ENCODE measurements around the gene CHMP6. TPM values are rescaled to one million over a fixed set of nuclear protein-coding genes. Genes with fewer than 3 reads are reported as not detected.

The CHMP6 gene
- total RNA-seq, 2 experiments from 2014 or later = 15.9 to 19.4 TPM

DNA sequence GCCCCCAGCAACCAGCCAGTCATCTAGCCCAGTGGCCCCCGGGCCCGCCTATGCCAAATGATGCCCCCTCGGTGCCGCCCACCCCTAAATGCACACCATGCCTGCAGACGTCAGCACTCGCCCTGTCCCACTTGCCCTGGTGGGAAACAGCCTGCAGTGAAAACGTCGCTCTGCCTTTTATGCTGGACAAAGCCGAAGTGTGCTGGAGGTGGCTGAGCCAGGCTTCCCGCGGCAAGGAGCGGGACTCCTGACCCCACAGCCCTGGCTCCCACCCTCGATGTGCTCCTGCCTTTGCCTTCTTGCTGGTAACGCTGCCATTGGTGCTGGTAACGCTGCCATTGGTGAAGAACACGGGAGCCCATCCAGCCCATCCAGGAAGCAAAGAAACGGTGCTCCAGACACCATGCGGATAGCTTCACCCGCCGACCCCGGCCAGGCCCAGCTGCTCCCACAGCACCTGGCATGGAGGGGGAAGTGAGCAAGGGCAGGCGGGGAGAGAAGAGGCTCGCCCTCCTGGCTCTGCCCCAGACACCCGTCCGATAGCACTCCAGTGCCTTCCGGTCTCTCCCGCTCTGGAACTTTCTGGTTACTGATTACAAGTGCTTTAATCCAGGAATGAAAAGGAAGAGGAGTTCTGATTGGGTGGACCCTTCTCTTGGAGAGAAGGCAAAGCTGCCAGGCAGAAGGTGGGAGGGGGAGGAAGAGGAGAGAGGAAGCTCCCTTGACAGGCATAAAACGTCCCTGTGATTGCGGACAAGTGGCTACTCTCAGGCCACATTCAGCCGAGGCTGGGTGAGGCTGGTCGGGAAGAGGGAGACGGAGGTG lies 39.3 kb downstream of the CHMP6 start:
- DNase-seq (no peak), ATAC-seq (no peak)
- ChIA-PET POLR2A (no interaction called here), CTCF (interaction anchor here (1.4 kb wide), 1 partner anchor 71 kb away, joined by 5 read pairs; no protein-coding TSS in a partner anchor)
- H3K4me1 Mint-ChIP-seq = peaks cover 16% of the 10 kb centered on the region
- H3K9me3 Mint-ChIP-seq (ENCODE audit: low read depth) = peaks cover 6% of the 10 kb centered on the region
- no peak overlapping the region for H3K4me3 Mint-ChIP-seq
- intact Hi-C loops (cut with DNase I, micrococcal nuclease) = loop anchor here in 1 of 2 experiments (10.0 kb wide), 1 partner anchor 944 kb away; the partner anchor contains the start of gene ASPSCR1
- H3K27ac Mint-ChIP-seq = no peak overlapping the region
- H3K27me3 Mint-ChIP-seq = peaks cover 21% of the 10 kb centered on the region
- H3K36me3 Mint-ChIP-seq (ENCODE audit: low read depth) = peaks cover 2% of the 10 kb centered on the region

DNA sequence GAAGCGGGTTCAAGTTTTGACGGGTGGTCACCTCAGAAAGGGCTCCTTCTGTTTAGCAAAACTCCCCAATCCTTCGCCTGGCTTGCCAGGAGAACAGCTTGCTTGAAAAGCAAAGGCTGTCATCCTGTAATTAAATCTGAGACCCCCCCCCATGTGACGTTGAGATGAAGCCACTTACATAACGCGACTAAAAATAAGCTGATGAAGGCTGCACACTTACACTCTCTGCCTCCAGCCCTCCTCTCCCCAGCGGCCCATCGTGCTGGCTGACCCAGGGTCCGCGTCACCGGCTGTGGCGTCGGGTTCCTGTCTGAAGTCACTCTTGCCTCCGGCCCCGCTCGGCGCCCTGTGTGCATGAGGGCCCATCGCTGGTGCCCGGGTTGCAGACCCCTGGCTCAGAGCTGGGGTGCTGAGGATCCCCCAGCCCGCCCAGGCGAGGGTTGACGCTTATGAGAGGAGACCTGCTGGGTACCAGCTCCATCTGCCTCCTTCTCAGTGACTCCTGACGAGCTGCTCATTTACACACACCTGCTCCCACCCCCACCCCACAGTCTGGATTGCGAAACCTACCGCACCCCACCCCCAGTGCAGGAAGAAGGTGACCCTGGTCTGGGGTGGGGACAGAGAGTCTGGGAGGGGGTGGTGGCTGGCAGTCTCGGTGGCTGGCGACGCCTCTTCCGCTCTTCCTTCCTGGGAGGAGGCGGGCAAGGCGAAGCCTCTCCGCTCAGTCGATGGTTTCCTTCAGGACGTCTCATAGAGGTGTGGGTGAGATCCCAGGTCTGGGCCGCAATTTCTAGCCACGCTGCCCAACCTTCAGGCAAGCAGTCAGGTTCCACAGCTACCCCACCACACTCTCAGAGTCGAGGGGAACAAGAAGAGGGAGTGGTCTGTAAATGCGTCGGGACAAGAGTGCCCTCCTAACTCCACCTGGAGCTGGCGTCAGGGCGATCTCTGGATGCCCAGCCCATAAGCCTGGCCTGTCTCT lies 40.2 kb downstream of the CHMP6 start:
- Mint-ChIP-seq H3K36me3 (ENCODE audit: low read depth) (peaks cover 1% of the 10 kb centered on the region), H3K4me3 (no peak overlapping the region), H3K9me3 (ENCODE audit: low read depth) (peaks cover 4% of the 10 kb centered on the region), H3K4me1 (peaks cover 22% of the 10 kb centered on the region), H3K27ac (no peak overlapping the region), H3K27me3 (peaks cover 24% of the 10 kb centered on the region)
- no peak for DNase-seq
- ATAC-seq = no peak
- intact Hi-C loops (cut with DNase I, micrococcal nuclease) = loop anchor here in 1 of 2 experiments (10.0 kb wide), 1 partner anchor 943 kb away; the partner anchor contains the start of gene ASPSCR1
- POLR2A ChIA-PET = no interaction called here
- CTCF ChIA-PET = interaction anchor here (1.4 to 2.2 kb wide), 3 partner anchors 8 to 70 kb away, joined by 3 to 7 read pairs (median 5); no protein-coding TSS in a partner anchor

DNA sequence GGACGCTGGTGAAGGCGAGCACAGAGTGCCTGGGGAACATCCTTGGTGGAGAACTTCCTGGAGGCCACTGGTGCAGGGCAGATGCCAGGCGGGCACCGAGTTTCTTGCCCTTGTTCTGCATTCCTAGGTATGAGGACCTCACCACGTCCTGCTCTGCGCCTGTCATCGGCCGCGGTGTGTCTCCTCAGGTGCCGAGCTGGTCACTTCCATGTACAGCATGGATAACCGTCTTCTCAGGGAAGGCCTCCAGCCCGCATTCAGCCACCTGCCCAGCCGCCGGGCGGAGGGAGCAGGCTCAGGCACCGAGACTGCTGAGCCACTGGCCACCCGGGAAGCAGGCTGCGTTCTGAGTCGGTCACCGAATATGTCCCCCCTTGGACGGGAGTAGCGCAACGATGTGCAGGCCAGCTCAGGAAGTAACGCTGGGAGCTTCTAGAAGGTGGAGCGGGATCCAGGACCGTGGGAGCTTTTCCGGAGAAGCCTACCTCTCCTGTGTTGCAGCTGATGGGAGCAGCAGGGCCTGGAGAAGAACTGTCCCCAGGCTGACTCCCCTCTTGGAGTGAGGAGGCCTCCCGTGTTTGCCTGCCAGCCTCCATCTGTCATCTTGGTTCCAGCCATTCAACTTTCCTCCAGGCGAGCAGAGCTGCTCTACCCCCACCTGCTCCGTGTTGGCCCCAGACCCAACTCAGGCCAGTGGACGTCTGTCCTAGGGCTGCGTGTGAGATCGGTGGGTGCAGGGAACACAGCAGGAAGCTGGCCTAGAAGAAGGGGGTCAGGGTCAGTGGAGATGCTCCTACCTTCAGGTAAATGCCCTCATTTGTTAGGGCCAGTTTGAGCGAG lies 41.2 kb downstream of the CHMP6 start:
- no peak overlapping the region for H3K27ac Mint-ChIP-seq
- POLR2A ChIA-PET = no interaction called here
- intact Hi-C loops (cut with DNase I, micrococcal nuclease) = loop anchor here in 1 of 2 experiments (10.0 kb wide), 1 partner anchor 942 kb away; the partner anchor contains the start of gene ASPSCR1
- no peak for ATAC-seq
- no peaks in the 10 kb centered on the region for H3K36me3 Mint-ChIP-seq (ENCODE audit: low read depth)
- CTCF ChIA-PET = interaction anchor here (0.5 to 2.2 kb wide), 6 partner anchors 9 to 867 kb away, joined by 3 to 7 read pairs (median 3); no protein-coding TSS in a partner anchor
- H3K9me3 Mint-ChIP-seq (ENCODE audit: low read depth) = no peaks in the 10 kb centered on the region
- peak overlapping the region; percentile 19 for H3K4me3 Mint-ChIP-seq
- no peak for DNase-seq
- H3K4me1 Mint-ChIP-seq = peaks cover 22% of the 10 kb centered on the region
- peaks cover 25% of the 10 kb centered on the region for H3K27me3 Mint-ChIP-seq

DNA sequence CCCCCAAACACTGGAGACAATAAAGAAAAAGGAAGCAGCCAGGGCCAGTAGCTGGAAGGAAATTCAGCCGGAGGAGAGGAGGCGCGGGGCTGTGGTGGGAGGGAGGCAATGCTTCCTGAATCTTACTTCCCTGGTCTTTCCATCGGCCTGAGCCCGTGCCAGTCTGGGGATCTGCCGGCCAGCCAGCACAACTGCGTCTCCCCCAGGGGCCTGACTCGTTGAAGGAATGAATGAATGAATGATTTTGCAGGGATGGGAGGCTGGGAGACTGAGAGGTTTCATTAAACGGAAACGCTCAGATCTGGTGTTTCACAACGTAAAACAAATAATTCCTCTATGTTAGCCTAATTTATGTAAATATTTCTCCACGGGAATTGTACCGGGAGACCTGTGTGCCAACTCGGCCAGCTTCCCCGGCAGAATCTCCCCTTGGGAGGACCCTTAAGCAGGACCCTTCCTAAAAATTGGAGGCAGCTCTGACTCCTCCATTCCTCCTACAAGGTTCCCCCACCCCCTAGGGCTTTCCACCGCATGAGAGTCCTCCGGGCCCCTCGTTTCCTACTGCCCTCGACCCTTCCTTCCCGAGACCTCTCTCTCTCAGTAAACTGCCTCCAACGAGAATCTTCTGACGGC lies 42.0 kb downstream of the CHMP6 start:
- ChIA-PET POLR2A (no interaction called here), CTCF (interaction anchor here (0.5 to 2.2 kb wide), 5 partner anchors 10 to 868 kb away, joined by 3 to 7 read pairs (median 3); no protein-coding TSS in a partner anchor)
- H3K36me3 Mint-ChIP-seq (ENCODE audit: low read depth) = no peaks in the 10 kb centered on the region
- peaks cover 20% of the 10 kb centered on the region for H3K4me1 Mint-ChIP-seq
- DNase-seq = no peak
- H3K27me3 Mint-ChIP-seq = peaks cover 23% of the 10 kb centered on the region
- H3K9me3 Mint-ChIP-seq (ENCODE audit: low read depth) = no peaks in the 10 kb centered on the region
- H3K4me3 Mint-ChIP-seq = peak overlapping the region; percentile 62
- intact Hi-C loops (cut with DNase I, micrococcal nuclease) = loop anchor here in 1 of 2 experiments (1.0 to 10.0 kb wide), 7 partner anchors 10 to 941 kb away; partner anchors contain the start of genes ASPSCR1, ENDOV, NDUFAF8 and TEPSIN
- peak overlapping the region; percentile 47 for H3K27ac Mint-ChIP-seq
- no peak for ATAC-seq

DNA sequence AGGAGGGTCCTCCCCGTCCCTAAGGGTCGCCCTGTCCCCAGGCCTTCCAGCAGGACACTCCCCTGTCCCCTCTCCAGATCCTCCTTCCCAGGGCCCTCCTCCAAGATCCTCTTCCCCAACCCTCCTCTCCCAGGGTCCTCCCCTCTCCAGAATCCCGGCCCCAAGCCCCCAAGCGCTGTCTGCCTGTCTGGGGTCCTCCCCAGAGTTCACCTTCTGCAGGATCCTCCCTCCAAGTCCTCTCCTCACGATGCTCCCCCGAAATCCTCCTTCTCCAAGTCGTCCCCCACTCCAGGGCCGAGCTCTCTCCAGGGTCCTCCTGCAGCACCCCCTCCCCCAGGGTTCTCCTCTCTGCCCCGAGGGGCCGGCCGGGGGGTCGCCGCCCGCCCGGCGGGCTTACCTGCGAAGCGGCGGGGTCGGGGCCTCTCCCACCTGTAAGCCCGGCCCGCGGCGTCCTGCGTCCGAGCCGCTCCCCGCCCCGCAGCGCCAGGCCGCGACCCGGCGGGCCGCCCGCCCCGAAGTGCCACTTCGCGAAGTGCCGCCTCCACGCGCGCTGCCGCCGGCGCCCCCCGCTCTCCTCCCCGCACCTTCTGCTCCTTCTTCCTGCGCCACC lies 42.6 kb downstream of the CHMP6 start:
- ChIA-PET CTCF (interaction anchor here (2.2 kb wide), 1 partner anchor 11 kb away, joined by 7 read pairs; no protein-coding TSS in a partner anchor), POLR2A (no interaction called here)
- Mint-ChIP-seq H3K4me3 (peak overlapping the region; percentile 62), H3K27ac (peak overlapping the region; percentile 47), H3K27me3 (peaks cover 19% of the 10 kb centered on the region), H3K36me3 (ENCODE audit: low read depth) (no peaks in the 10 kb centered on the region), H3K9me3 (ENCODE audit: low read depth) (no peaks in the 10 kb centered on the region), H3K4me1 (peaks cover 20% of the 10 kb centered on the region)
- DNase-seq = no peak
- intact Hi-C loops (cut with DNase I, micrococcal nuclease) = loop anchor here in 1 of 2 experiments (1.0 to 10.0 kb wide), 7 partner anchors 11 to 941 kb away; partner anchors contain the start of genes ASPSCR1, ENDOV, NDUFAF8 and TEPSIN
- no peak for ATAC-seq

DNA sequence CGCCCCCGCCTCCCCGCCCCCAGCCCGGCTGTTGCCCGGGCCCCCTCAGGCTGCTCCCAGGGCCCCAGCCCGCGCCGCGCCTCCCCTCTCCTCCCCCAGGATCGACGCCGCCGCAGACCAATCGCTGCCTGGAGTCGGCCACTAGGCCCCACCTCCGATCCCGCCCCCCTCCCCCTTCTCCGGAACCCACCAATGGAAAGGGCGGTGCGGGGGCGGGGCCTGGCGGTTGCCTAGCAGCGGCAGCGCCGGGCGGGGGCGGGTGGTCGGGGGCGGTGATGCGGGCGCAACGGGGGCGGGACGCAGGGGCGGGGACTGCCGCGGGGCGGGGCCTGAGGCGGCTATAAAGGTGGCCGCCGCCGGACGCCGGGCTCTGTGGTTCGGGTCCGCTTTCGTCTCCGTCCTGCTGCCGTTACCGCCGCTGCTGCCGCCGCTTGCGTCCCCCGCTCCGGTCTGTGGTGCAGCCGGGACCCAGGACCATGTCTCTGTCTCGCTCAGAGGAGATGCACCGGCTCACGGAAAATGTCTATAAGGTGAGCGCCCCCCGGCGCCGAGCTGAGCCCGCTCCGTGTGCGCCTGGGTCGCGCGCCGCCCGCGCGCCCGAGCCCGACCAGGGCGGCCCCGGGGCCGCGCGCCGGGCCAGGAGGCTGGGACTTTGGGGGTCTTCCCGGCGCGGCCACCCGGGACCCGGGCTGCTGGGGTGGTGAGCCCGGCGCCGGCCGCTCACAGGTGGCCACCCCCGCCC lies 43.3 kb downstream of the CHMP6 start, which contains the start of gene BAIAP2:
BAIAP2 (plus strand) TSS at position 373 of the 742 bp plus-strand sequence; CDS start at position 477, 104 bp downstream.
- ATAC-seq (peak; percentile 91), DNase-seq (peak; percentile 99)
- no peaks in the 10 kb centered on the region for H3K9me3 Mint-ChIP-seq (ENCODE audit: low read depth)
- no peaks in the 10 kb centered on the region for H3K36me3 Mint-ChIP-seq (ENCODE audit: low read depth)
- H3K4me3 Mint-ChIP-seq = peak within 1 kb of the TSS; percentile 72
- H3K4me1 Mint-ChIP-seq = peaks cover 20% of the 10 kb centered on the region
- peaks cover 19% of the 10 kb centered on the region for H3K27me3 Mint-ChIP-seq
- CTCF ChIA-PET = no interaction called here
- intact Hi-C loops (cut with DNase I, micrococcal nuclease) = loop anchor here in 1 of 2 experiments (1.0 to 10.0 kb wide), 10 partner anchors 12 to 940 kb away; partner anchors contain the start of genes ASPSCR1, ENDOV, NDUFAF8 and TEPSIN
- peak within 1 kb of the TSS; percentile 47 for H3K27ac Mint-ChIP-seq
- POLR2A ChIA-PET = interaction anchor here (0.6 kb wide), 1 partner anchor 204 kb away, joined by 3 read pairs; the partner anchor contains the start of genes NDUFAF8 and TEPSIN

DNA sequence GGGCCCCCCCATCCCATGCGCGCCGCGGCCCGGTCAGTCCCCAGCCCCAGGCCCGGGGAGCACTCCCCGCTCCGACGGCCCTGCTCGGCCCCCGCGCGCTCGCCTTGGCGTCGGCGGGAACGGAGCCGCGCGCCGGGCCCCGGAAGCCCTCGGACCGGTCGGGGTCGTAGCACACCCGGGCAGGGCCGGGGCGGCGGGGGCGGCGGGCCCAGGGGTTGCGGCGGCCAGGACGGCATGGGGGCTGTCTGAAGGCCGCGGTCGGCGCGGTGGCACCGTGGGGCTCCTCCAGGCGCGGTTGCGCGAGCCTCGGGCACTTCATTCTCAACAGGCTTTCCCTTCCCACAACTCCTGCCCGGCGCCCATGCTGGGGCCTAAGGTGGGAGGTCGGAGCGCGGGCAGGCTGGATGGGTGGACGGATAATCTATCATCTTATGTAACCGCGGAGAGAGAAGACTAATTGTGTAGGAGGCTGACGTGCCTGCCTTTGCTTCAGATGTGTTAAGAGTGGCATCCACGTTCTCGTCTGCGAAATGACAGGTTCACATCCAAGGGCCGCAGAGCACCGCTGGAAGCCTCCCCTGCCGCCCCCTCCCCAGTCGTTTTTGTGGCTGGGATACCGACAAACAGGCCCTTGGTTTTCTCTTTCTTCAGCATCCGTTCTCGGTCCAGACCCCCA lies 44.0 kb downstream of the CHMP6 start:
- ChIA-PET CTCF (no interaction called here), POLR2A (interaction anchor here (0.6 kb wide), 1 partner anchor 203 kb away, joined by 3 read pairs; the partner anchor contains the start of genes NDUFAF8 and TEPSIN)
- Mint-ChIP-seq H3K4me1 (peaks cover 20% of the 10 kb centered on the region), H3K27me3 (peaks cover 19% of the 10 kb centered on the region), H3K4me3 (peak overlapping the region; percentile 64), H3K27ac (no peak overlapping the region), H3K36me3 (ENCODE audit: low read depth) (no peaks in the 10 kb centered on the region), H3K9me3 (ENCODE audit: low read depth) (no peaks in the 10 kb centered on the region)
- ATAC-seq (no peak), DNase-seq (peak; percentile 36)
- intact Hi-C loops (cut with DNase I, micrococcal nuclease) = loop anchor here in 1 of 2 experiments (1.0 to 10.0 kb wide), 5 partner anchors 43 to 939 kb away; partner anchors contain the start of gene ASPSCR1

DNA sequence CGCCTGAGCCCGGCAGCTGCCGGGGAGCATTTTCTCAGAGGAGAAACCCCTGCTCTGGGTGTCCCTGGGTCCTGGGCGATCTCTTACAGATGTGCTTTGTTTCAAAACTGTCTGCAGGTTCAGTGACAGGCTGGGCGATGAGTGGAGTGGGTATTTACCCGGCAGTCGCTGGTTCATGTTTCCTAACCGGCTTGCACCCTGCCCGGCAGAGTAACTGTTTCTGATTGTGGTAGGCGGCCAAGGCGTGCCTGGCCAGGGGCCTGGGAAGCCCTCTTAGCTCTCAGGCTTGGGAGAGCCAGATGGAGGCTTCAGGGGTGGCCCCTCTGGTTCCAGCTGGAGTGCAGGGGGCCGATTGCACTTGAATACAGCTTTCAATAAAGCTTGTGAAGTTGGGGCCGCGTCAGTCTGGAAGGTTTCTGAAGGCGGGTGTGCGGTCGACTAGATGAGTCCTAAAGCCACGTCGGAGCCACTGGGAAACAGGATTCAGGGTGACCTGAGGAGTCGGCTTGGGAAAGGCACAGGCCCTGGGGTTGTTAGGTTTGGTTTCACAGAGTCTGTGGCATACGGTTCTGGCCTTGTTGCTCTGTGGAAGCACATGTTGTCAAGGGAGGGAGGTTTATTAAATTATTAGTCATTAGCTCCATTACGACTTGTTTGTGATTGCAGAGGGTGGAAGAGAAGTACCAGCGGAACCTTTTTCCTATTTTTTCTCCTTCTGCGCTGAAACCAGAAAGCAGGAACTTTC lies 44.7 kb downstream of the CHMP6 start:
- no peaks in the 10 kb centered on the region for H3K36me3 Mint-ChIP-seq (ENCODE audit: low read depth)
- H3K27me3 Mint-ChIP-seq = peaks cover 19% of the 10 kb centered on the region
- intact Hi-C loops (cut with DNase I, micrococcal nuclease) = loop anchor here in 1 of 2 experiments (10.0 kb wide), 1 partner anchor 938 kb away; the partner anchor contains the start of gene ASPSCR1
- no peak for DNase-seq
- ATAC-seq = no peak
- ChIA-PET POLR2A (no interaction called here), CTCF (interaction anchor here (0.5 to 1.9 kb wide), 2 partner anchors 13 to 1424 kb away, joined by 3 to 9 read pairs; no protein-coding TSS in a partner anchor)
- H3K9me3 Mint-ChIP-seq (ENCODE audit: low read depth) = no peaks in the 10 kb centered on the region
- peak overlapping the region; percentile 64 for H3K4me3 Mint-ChIP-seq
- H3K4me1 Mint-ChIP-seq = peaks cover 20% of the 10 kb centered on the region
- H3K27ac Mint-ChIP-seq = no peak overlapping the region
